Esophagus squamous epithelium (tissue), 5 donors: Measurements from ENCODE around the gene NEO1. TPM values are rescaled to one million over a fixed set of nuclear protein-coding genes. Genes with fewer than 3 reads are reported as not detected.

Source experiments
- DNase-seq: peaks from one replicate; lab custom pipeline; 2025; lab: John Stamatoyannopoulos, UW
- H3K27ac ChIP-seq, 4 donors: fragments of 200-600 bp; sonication (generic); one replicate each; pipeline ENCODE4 v1.5.1; 2016 to 2019; ENCODE audit warnings: mild to moderate bottlenecking in 1 of 4
- H3K27me3 ChIP-seq, 4 donors: fragments of 200-600 bp; sonication (generic); 1 replicate in 3 of 4; 2 replicates in 1 of 4; pipeline versions ENCODE4 v1.5.1 to v1.6.0; 2017 to 2021; ENCODE audit warnings: antibody characterized with exemption in 1 of 4
- H3K36me3 ChIP-seq, 3 donors: fragments of 200-600 bp; sonication (generic); one replicate each; pipeline ENCODE4 v1.5.1; 2016 to 2019
- H3K4me1 ChIP-seq, 3 donors: fragments of 200-600 bp; sonication (generic); one replicate each; pipeline ENCODE4 v1.5.1; 2017 to 2019
- H3K4me3 ChIP-seq, 4 donors: fragments of 200-600 bp; sonication (generic); 1 replicate in 3 of 4; 2 replicates in 1 of 4; pipeline ENCODE4 v1.5.1; 2016 to 2019; ENCODE audit warnings: mild to moderate bottlenecking in 2 of 4, moderate library complexity in 1 of 4
- H3K9me3 ChIP-seq, 3 donors: fragments of 200-600 bp; sonication (generic); one replicate each; pipeline ENCODE4 v1.5.1; 2016 to 2019
- POLR2A ChIP-seq, 4 donors: fragments of 450-650 bp; IDR thresholded peaks; one replicate each; pipeline ENCODE4 v1.6.1; 2017; ENCODE audit warnings: antibody characterized with exemption in 4 of 4, mild to moderate bottlenecking in 4 of 4, moderate library complexity in 3 of 4
- WGBS, 2 donors: methylation state at CpG; one replicate each; pipeline ENCODE4 v1.1.5; 2018; 5-methylcytosine and 5-hydroxymethylcytosine counted together
- intact Hi-C: fragments of 100-400 bp; cut with DNase I; formaldehyde crosslinking; loops from one replicate; pipeline ENCODE4 v1.15.0; 2022
- total RNA-seq, 4 donors: library from RNA; depleted of rRNA; stranded (reverse); fragments of >200 nt; gene quantifications; one replicate each; pipeline ENCODE4 v1.1.0, GENCODE V29; 2016
- TF ChIP-seq, protein P1 (sequence below), 6 experiments: fragments of 450-650 bp in 4 of 6; fragments of 200-600 bp in 2 of 6; sonication (generic) in 2 of 6; IDR thresholded peaks; one replicate each; pipeline ENCODE4 v1.5.1; 2016 to 2019; ENCODE audit warnings: antibody characterized with exemption in 6 of 6, mild to moderate bottlenecking in 4 of 6, moderate library complexity in 4 of 6
- donor health status: DM: yes; HTN: yes; CAD: no.

The NEO1 gene
- total RNA-seq, 4 donors from 2014 or later, result 9.2 to 32.0 (median 15.0) TPM

DNA sequence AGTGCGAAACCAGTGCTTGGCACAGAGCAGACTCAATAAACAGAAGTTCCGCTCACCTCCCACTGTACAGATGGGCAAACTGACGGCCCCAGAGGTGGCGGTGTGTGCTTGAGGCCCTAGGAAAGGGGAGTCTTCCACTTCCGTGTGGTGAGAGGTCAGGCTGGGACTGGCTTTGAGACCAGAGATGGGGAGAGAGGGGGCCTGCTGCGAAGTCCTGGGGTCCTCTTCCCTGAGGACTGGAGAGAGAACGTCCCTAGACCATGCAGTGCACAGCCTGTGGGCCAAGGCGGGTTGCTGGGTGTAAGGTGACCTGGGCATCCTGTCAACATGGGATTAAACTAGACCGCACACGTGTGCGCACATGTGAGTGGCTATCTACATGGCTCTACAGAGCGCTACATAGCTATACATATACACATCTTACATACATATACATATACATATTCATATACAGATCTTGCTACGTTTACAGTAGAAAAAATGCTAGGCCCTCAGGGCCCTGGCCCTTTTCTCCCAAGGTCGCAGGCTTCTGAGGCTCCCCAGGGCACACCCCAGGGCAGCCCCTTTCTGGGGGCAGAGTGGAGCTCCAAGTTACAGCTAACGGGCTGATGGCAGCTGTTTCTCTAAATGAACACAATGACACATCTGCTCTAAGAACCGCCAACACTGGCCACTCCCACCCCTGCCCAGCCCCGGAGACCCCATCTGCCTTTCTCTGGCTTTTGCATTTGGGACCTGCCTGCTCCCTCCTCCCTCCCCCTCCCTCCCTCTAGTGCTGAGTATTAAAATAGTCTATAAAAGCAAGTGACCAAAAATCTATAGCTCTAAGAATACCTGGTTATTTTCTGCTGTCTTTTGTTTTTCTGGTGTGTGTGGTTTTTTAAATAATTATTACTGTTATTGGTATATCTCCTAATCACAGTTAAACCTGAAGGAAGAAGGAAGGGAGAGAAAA, 269.5 kb downstream of the NEO1 start:
- TF ChIP-seq POLR2A (IDR thresholded peaks at IDR 0.05), result no peak
- TF ChIP-seq, protein P1, sequence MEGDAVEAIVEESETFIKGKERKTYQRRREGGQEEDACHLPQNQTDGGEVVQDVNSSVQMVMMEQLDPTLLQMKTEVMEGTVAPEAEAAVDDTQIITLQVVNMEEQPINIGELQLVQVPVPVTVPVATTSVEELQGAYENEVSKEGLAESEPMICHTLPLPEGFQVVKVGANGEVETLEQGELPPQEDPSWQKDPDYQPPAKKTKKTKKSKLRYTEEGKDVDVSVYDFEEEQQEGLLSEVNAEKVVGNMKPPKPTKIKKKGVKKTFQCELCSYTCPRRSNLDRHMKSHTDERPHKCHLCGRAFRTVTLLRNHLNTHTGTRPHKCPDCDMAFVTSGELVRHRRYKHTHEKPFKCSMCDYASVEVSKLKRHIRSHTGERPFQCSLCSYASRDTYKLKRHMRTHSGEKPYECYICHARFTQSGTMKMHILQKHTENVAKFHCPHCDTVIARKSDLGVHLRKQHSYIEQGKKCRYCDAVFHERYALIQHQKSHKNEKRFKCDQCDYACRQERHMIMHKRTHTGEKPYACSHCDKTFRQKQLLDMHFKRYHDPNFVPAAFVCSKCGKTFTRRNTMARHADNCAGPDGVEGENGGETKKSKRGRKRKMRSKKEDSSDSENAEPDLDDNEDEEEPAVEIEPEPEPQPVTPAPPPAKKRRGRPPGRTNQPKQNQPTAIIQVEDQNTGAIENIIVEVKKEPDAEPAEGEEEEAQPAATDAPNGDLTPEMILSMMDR (IDR thresholded peaks at IDR 0.05), result no peak
- Histone ChIP-seq H3K4me1 (no peaks in the 10 kb centered on the region), H3K36me3 (no peaks in the 10 kb centered on the region), H3K27me3 (peaks cover 0 to 87% (median 0%) of the 10 kb centered on the region in 4 donors), H3K9me3 (no peaks in the 10 kb centered on the region), H3K27ac (no peak overlapping the region), H3K4me3 (no peak overlapping the region)
- 63 to 71% methylated on average over 13 to 16 of the region's 17 CpGs for WGBS, 2 donors
- no peak for DNase-seq
- intact Hi-C loops, result no loop called here

GRCh38 chr15:73322665-73323373, 270.6 kb downstream of the NEO1 start:
- Histone ChIP-seq H3K4me1 (no peaks in the 10 kb centered on the region), H3K27ac (no peak overlapping the region), H3K36me3 (no peaks in the 10 kb centered on the region), H3K4me3 (no peak overlapping the region), H3K27me3 (peaks cover 0 to 88% (median 0%) of the 10 kb centered on the region in 4 donors), H3K9me3 (no peaks in the 10 kb centered on the region)
- no peak for DNase-seq
- TF ChIP-seq POLR2A (IDR thresholded peaks at IDR 0.05), result no peak
- TF ChIP-seq, protein P1 (IDR thresholded peaks at IDR 0.05), result no peak
- 87 to 92% methylated on average over 5 to 9 of the region's 38 CpGs for WGBS, 2 donors
- intact Hi-C loops, result no loop called here

- Histone ChIP-seq H3K36me3 (no peaks in the 10 kb centered on the region), H3K4me1 (no peaks in the 10 kb centered on the region), H3K27me3 (peaks cover 0 to 81% (median 0%) of the 10 kb centered on the region in 4 donors), H3K4me3 (no peak overlapping the region), H3K9me3 (no peaks in the 10 kb centered on the region), H3K27ac (no peak overlapping the region)
- no peak for DNase-seq
- TF ChIP-seq, protein P1 (IDR thresholded peaks at IDR 0.05), result no peak
- no peak for TF ChIP-seq POLR2A (IDR thresholded peaks at IDR 0.05)
- 88 to 92% methylated on average over 25 of the region's 30 CpGs for WGBS, 2 donors
- intact Hi-C loops, result no loop called here
These were observed 271.2 kb downstream of the NEO1 start for GRCh38 chr15:73323374-73323955.

DNA sequence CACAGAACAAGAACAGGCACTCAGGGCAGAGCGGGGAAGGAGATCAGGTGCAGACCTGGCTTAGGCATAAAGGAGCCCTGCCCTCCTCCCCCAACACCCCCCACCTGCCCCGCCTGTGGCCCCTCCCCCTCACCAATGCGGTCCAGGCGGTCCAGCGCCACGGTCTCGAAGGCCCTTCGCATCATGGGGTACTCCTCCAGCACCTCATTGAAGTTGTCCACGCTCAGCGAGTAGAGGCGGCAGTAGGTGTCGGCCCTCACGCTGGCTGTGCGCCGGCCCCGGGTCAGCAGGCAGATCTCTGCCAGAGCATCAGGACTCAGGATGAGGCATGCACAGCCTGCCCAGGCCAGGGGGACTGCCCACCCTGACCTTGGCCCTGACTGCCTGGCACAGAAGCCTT, 271.7 kb downstream of the NEO1 start:
- intact Hi-C loops, result no loop called here
- 92% methylated on average over 11 of the region's 16 CpGs; no CpG with 5 or more reads in 1 of the 2 donors for WGBS, 2 donors
- no peaks in the 10 kb centered on the region for H3K4me1 ChIP-seq
- no peak overlapping the region for H3K27ac ChIP-seq
- no peak for DNase-seq
- H3K9me3 ChIP-seq, result no peaks in the 10 kb centered on the region
- no peak for TF ChIP-seq POLR2A (IDR thresholded peaks at IDR 0.05)
- TF ChIP-seq, protein P1 (IDR thresholded peaks at IDR 0.05), result no peak
- peaks cover 0 to 76% (median 0%) of the 10 kb centered on the region in 4 donors for H3K27me3 ChIP-seq
- no peaks in the 10 kb centered on the region for H3K36me3 ChIP-seq
- no peak overlapping the region for H3K4me3 ChIP-seq
